ENCODE measurements around the gene DHX58.
"Not testable (repeated sequence)": the region's sequence is repeated elsewhere in the genome, so short reads cannot be mapped to it uniquely, and the experiment has no call there.

DHX58 gene

GRCh38 chr17:42112552-42113176, at the start of gene DHX58:
DHX58 (minus strand) TSS chr17:42112714; CDS start chr17:42111892, 822 bp downstream.
- peak; percentile 10 for DNase-seq

- no peak for DNase-seq
Observed at GRCh38 chr17:42160531-42160910, 48.0 kb upstream of the DHX58 start.

DNA sequence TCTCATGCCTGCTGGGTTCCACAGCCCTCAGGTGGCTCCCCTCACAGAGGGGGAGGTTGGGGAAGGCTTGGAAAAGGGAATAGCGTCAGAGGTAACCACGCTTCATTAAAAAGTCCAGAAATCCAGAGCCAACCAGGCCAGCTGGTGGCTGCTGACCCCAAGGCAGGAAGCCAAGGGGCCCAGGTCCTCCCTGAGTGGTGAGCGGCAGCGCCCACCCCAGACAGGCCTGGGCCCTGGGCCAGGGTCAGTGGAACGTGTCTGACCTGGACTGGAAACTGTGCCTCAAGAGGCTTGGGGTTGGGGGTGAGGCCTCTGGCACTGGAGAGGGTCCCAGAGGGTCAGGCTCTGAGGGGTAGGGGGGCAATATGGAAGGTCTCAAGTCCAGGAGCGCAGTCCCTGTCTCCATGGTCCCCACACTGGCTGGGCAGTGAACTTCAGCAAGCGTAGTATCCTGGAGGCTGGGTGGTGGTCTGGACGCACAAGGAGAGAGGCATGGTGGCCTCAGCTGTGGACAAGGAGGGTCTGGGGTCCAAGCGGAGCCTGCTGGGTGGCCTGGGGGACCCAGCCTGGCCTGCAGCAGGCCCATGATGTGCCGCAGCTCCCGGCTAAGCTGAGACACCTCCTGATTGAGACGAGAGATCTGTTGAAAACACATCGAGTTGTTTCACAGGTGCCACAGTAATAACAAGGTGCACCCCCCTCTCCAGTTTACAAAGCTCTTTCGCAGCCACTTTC, 47.4 kb upstream of the DHX58 start:
- DNase-seq, result no peak

DNA sequence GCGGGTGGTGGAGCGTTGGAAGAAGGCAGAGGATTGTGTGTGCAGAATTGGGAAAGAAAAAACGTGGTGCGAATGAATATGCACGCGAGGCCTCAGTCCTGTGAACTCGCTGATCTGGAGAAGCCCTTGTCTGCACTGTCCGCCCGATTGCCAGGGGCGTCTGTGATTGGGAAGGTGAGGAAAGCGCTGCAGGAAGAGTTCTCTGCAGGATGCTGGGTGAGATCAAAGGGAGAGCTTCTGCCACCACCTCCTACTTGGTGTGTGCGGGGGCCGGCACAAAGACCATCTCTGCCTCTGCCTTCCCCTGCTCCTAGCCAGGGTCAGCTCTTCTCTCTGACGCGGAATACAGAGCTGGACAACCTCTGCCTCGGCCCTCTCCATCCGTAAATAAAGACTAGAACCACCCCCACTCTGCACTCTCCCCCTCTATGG, 43.1 kb upstream of the DHX58 start:
- DNase-seq, result no peak

GRCh38 chr17:42153919-42154742, 41.6 kb upstream of the DHX58 start:
- no peak for DNase-seq

GRCh38 chr17:42146911-42147607, 34.5 kb upstream of the DHX58 start:
- DNase-seq, result no peak

DNA sequence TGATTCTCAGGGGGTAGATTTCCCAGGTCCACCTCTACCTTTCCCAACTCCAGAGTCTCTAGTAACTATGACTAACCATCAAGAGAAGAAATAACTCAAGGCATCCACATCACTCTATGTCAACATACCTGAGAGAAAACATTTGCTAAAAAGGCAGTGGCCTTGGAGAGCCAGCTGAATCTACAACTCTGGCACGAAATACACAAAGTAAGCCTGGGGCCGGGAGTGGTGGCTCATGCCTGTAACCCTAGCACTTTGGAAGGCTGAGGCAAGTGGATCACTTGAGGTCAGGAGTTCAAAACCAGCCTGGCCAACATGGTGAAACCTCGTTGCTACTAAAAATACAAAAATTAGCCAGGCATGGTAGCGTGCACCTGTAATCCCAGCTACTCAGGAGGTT, 30.6 kb upstream of the DHX58 start:
- DNase-seq, result not testable (repeated sequence)

GRCh38 chr17:42142371-42142896, 29.9 kb upstream of the DHX58 start:
- no peak for DNase-seq

DNA sequence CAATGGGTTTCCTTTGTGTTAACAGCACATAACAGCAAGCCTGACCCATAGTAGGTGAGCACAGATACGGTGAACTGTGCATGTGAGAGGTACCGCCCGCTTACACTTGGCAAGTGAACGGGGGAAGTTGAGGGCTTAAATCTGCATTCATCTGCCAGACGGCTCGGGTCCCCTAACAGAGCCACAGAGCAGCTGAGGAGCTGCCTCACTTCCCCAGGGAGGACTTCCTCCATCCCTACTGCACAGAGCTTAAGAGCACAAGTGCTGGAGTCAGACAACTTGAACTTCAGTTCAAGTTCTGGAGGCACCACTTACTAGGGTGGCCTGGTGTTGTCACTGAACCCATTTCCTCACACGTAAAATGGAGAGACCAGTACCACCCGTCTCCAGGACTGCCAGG, 28.9 kb upstream of the DHX58 start:
- no peak for DNase-seq

- DNase-seq, result not testable (repeated sequence)
Observed at GRCh38 chr17:42140690-42141089, 28.2 kb upstream of the DHX58 start.

GRCh38 chr17:42138749-42139492, 26.4 kb upstream of the DHX58 start:
- peak; percentile 47 for DNase-seq

- DNase-seq, result no peak
Observed at GRCh38 chr17:42136654-42137051, 24.1 kb upstream of the DHX58 start.

- DNase-seq, result no peak
Observed at GRCh38 chr17:42135664-42136653, 23.4 kb upstream of the DHX58 start.

GRCh38 chr17:42135151-42135550, 22.6 kb upstream of the DHX58 start:
- DNase-seq, result no peak

DNA sequence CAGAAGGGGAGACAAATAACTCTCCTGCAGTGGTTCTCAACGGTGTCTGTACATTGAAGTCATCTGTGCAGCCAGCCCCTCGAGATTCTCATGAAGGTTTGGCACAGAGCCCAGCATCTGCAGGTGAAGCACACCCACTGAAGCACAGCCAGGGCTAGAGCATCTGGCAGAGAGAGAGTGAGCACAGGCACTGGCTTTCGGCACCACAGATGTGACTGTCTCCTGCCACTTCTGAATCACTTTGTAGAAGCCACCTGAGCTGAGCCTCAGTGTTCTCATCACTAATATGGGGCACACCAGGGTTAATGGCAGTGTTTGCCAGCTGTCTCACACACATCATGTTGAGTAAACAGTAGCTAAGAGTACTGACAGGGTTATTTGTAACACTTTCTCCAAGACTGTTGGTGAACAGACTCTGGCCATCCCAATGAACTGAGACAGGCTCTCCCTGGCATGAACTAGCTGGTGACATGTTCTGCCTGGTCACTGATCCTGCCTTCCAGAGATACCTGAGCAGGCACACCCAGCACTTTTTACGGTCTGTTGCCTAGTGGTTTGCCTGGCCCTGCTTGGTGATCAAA, 21.0 kb upstream of the DHX58 start:
- DNase-seq, result peak; percentile 98

- DNase-seq, result no peak
Observed at GRCh38 chr17:42132941-42133340, 20.4 kb upstream of the DHX58 start.

- DNase-seq, result no peak
Observed at GRCh38 chr17:42131981-42132432, 19.5 kb upstream of the DHX58 start.

- DNase-seq, result no peak
Observed at GRCh38 chr17:42131232-42131631, 18.7 kb upstream of the DHX58 start.

- DNase-seq, result no peak
Observed at GRCh38 chr17:42130310-42130936, 17.9 kb upstream of the DHX58 start.
